NCI-H2171 (cell line): Measurements from ENCODE around the gene KRT85.
"Not testable (repeated sequence)": the region's sequence is repeated elsewhere in the genome, so short reads cannot be mapped to it uniquely, and the experiment has no call there.

Source experiments
- DNase-seq: peaks from one replicate; lab custom pipeline; 2025; lab: John Stamatoyannopoulos, UW

KRT85 gene

DNA sequence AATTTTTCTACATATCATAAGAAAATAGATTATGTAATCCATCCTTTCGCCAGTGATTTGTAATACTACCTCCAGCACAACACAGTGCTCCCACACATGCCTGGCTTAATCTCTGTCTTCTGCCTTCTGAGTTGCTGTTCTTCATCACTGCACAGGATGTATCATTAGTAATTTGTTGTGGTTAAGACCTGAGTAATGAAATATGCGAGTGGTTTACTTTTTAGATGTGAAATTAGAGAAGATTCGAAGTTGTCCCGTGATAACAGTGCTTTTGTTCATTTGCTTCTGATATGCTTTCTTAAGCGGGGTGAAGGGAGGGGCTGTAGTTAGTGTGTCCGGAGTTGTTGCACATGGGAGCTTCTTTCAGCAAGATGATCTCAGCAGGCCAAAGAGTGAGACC is 18.1 kb downstream of the KRT85 start:
- DNase-seq: no peak

DNA sequence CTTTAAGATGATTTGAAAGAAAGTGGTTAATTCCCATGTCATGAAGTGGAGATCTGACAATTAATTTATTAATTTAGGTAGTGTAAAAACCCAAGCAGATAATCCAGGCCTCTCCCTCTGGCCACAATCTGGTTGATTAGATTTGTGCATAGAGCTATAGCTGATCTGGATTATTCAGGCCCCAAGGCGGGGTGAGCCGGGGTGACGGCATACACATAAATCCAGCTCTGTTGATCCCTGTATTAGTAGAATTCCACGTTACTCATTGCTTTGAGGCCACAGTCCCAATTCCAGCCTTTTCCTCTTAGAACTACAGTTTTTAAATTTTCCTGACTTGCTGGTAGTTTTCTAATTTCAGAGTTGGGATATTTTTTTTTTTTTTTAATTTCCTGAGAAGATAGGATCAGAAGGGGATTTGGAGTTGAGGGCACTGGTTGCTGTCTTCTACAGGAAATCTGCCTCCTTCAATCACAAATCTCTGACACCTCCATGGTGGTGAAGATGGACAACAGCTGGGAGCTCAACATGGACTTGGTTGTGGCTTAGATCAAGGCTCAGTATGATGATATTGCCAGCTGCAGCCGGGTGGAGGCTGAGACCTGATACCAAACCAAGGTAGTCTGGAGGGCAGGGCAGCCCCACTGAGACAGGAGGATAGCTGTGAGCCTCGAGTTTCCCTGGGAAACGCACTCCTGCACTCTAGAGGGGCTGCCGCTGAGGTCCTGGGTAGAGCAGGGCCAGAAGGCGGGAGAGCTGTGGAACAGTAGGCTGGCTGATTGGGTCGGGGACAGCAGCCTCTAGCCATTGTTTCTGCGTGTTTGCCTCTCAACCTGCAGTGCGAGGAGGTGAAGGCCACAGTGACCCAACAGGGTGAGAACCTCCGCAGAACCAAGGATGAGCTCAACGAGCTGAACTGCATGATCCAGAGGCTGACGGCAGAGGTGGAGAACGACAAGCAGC is 19.4 kb downstream of the KRT85 start:
- no peak for DNase-seq

DNA sequence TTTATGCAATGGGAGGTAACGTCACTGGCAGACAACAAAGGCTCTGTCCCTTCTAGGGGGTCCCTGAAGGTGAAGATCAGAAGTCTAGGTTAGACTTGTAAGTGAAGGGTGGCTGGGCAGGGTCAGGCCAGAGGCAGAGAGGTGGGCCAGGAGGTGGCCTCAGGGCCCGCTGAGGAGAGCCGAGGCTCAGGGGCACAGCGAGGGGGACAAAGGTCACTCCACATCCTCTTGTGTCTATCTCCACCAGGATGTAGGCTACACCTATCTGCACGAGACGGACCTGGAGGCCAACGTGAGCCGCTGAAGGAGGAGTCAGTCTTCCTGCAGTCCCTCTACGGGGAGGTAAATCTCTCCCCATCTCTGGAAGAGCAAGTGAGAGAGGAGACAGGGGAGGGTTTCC is 20.3 kb downstream of the KRT85 start:
- no peak for DNase-seq

DNA sequence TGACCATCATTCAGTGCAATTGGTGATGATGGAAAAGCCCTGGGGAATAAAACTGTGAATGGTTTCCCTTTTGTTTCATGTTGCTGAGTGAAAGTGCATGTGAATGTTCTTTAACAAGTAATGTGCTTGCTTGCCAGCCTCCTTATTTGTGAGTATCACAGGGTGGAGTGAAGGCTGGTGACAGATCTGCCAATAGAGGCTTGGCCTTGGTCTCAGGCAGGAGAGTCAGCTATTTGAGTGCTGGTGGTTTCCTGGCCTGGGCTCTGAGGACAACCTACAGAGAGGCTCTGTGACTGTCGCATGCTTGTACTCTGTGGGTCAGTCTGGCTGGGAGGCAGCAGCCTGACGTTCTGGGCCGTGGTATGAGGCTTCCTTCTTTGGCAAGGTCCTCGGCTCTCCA is 20.7 kb downstream of the KRT85 start:
- no peak for DNase-seq

DNA sequence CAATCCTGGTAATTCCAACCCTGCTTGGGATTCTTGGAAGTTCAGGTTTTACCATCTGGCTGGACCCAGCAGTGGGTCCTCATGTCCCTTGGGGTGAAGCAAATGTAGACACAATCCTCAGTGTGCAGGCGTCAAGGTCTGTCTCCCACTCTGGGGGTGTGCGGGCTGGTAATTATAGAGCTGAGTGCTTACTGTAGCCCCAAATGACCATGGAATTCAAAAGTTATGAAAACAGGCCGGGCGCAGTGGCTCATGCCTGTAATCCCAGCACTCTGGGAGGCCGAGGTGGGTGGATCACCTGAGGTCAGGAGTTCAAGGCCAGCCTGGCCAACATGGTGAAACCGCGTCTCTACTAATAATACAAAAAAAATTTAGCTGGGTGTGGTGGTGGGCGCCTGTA is 22.2 kb downstream of the KRT85 start:
- DNase-seq: not testable (repeated sequence)

DNA sequence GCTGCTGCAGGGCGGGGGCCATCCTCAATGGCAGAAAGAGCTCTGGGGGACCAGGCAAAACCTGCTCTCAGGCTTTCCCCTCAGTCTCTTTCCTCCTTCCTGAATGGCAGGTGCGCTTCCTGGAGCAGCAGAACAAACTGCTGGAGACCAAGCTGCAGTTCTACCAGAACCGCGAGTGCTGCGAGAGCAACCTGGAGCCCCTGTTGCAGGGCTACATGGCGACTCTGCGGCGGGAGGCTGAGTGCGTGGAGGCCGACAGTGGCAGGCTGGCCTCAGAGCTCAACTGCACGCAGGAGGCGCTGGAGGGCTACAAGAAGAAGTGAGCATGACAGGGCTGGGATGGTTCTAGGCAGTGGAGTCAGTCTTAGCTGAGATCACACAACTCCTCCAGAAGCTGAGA is 23.2 kb downstream of the KRT85 start:
- no peak for DNase-seq

DNA sequence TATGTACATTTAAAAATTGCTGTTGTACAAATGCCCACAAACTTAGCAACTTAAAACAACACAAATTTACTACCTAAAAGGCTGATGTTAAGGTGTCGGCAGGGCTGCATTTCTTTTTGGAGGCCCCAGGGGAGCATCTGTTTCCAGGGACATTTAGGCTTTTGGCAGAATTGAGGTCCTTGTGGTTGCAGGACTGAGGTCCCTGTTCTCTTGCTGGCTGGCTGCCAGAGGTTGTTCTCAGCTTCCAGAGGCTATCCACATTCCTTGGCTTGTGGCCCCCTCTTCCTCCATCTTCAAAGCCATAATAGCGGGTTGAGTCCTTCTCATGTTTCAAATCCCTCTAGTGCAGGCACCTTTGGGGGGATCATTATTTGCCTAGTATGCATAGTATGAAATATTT is 23.7 kb downstream of the KRT85 start:
- DNase-seq: no peak

DNA sequence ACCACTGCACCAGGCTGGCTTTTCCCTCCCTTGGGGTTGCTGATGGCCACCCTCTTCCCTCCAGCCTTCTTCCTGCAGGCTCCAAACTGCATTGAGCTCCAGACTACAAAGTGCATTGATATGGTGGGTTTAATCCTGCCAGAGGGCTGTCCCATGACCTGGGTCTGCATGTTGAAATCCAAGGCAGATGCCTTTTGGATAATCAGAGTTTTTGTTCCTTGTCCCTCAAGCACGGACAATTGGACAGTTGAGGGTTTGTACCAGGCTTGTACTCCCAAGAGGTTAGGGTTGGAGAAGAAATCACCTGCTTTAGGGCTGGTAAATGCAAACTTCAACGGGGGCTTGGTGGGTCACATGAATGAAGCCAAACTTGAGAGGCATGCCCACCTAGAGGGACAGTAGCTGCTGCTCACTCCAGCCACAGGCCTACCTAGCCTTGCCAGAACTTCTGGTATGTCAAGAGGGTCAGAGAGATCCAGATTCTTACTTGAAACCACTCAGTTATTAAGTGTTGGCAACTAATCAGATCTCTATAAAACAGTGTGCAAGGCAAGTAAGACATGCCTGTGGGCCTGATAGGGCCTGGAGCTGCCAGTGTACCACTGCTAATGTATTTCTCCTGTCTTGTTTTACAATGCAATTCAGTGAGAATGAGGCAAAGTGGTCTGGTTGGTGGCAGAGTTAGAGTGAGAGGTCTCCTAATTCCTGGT is 24.3 kb downstream of the KRT85 start:
- no peak for DNase-seq

DNA sequence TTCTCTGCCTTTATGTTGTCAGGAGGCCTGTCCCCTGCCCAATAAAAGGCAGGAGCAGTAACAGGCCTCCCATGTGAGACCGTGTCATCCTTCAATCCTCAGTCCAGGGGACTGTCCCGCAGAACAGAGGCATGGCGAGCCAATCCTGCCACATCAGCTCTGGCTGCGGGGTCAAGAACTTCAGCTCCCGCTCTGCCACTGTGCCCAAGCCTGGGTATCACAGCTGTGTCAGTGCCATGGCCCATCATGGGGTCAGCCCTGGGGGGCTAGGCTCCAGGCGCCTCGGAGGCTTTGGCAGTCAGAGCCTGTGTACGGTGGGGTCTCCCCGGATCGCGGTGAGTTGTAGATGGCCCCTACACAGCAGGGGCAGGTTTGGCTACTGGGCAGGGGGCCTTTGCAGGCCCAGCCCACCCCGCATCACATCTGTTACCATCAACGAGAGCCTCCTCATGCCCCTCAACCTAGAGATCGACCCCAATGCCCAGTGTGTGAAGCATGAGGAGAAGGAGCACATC is 26.2 kb downstream of the KRT85 start:
- no peak for DNase-seq

DNA sequence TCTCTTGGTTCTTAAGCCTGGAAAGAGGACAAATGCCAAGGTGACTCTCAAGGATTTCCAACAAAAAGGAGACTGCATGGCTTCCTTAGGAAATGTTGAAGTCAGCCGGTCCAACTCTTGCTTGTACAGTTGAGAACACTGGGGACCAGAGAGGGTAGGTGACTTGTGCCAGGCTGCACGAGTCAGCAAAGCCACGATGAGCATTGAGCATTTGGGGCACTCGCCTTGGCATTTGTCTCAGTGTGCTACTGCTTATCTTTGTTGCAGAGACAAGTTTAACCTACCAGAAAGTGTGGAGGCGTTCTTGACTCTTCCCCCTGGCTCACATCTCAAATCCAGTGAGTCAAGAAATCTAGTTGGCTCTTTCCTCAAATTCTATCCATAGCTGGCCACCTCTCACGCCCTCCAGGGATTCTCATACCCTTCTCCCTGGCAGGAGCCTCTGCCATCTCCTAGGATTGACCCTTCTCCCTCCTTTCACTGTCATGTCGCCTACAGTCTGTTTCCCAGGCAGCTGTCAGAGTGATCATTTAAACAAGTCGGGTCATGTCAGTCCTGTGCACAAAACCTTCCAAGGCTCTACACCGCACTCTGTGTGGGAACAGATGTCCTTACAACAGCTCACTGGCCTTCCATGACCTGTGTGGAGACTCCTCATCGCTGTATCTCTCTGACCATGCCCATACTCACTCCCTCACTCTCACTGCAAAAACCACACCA is 28.9 kb downstream of the KRT85 start:
- DNase-seq: peak; percentile 66

DNA sequence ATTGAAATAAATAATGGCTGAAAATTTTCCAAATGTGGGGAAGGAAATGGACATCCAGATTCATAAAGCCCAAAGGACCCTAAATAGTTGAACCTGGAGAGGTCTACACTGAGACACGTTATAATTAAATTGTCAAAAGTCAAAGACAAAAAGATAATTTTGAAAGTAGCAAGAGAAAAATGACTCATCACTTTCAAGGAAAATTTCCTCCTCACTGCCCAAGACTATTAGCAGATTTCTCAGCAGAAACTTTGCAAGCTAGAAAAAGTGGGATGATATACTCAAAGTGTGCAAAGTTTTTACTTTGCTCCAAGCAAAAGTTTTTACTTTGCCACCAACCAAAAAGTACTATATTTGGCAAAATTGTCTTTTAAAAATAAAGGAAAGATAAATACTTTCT is 30.2 kb downstream of the KRT85 start:
- no peak for DNase-seq

DNA sequence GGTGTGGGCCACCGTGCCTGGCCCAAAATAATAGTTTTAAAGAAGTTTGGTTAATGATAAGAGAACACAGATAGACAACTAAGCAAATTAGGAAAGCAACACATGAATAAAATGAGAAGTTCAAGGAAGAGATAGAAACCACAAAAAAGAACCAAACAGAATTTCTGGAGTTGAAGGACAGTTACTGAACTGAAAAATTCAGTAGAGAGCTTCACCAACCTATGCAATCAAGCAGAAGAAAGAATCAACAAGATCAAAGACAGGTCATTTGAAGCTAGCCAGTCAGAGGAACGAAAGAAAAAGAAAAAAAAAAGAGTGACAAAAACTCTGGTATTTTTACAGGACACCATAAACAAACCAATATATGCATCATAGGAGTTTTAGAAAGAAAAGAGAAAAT is 30.6 kb downstream of the KRT85 start:
- DNase-seq: no peak

DNA sequence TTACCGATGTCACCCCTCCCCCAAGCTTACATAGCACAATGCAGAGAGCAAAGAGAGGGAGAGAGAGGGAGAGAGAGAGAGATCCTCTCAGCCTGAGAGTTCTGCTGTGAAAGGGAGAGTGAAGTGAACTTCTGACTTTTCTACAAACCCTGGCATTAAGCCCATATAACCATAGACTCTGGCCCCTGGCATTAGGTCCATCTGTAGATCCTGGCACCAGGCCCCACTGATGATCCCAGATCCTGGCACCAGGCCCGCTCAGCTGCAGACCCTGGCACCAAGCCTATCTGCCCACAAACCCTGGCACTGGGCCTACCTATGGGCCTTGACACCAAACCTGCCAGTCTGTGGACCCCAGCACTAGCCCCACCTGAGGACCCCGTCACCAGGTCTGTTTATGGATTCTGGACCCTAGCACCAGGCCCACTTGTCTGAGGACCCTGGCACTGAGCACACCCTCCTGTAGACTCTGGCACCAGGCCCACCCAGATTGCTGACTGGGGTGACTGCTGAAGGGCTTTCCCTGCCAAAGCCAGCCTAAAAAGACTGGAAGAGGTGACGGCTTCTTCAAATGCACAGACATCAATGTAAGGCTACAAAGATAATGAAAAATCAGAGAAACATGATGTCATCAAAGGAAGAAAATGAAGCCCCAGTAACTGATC is 31.6 kb downstream of the KRT85 start:
- DNase-seq: no peak

DNA sequence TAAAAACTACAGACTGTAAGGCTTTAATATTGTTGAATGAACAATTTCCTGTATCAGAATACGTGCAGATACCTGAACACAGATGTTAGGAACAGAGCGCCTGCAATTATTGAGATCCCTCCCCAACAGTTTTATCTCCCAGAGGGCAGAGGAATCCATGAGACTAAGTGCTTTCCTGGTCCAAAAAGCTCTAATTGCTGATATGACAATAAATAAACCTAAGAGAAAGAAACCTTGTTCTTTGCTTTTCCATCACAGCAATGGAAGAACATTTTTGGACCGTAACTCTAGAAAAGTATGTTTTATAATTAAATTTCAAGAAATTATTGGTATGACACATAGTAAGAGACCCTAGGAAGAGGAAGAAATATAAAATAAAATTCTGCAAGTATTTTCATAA is 33.1 kb downstream of the KRT85 start:
- no peak for DNase-seq

DNA sequence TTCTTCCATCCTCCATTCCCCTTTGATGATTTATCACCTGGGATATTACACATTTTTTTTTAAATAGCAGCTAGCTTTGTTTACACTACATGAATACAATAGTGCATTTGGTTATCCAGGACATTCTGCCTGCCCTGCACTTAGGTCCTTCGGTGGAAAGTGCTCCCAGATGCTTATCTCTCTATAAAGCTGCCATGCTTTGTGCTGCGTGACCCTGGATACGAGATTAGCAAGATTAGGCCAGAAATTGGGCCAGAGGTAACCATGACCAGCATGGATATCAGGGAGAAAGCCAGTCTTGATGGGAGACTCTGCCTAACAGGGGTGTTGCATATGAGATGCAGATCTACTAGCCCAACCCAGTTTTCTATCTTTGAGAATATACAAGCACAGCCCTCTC is 34.0 kb downstream of the KRT85 start:
- DNase-seq: no peak

DNA sequence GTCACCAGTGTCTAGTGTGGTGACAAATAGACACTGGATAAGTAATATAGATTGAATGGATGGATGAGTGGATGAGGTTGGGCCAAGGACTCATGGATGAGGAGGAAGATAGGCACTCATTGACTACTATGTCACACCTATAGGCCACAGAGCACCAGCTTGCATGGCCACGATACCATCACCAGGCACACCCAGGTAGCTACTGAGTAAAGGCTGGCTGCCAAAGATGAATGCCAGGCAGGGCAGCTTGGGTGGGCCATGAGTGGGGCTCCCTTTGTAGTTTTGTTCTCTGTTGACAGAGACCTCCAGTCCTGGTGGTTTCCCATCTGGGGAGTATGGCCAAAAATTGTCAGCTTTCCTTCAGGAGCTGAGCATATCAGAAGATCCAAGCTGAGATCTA is 34.9 kb downstream of the KRT85 start:
- DNase-seq: no peak

DNA sequence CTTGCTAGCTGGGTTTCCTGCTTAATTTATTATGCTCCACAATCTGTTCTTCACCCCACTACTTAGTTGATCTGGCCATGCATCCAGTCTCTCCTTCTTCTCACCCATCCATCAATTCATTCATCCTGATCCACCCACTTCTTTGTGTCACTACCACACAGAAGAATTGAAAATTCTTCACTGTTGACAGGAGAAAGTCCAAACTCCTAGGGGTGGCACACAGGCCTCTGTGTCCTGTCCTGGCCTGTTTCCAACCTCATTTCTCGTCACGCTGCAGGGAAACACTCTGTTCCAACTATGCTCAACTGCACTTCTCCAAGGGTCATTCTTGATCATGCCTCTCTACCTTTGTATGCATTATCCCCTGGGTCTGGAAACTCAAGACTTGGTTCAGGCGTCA is 35.4 kb downstream of the KRT85 start:
- no peak for DNase-seq

DNA sequence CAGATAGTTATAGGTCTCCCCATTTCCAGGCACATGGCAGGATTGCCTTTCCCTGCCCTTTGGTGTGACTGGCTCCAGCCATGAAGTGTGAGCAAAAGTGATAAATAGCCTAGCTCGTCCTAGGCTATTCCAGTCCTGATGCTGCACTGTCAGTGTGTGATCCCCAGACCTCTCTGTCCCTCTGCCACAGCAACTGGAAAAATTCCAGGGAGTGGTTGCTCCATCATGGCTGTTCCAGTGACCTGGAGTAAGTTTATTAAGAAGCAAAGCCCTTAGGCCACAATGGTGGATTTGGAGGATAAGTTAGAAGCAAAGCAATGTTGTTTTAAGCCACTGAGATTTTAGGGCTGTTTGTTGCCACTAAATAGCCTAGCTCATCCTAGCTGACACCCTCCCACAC is 36.2 kb downstream of the KRT85 start:
- DNase-seq: no peak

DNA sequence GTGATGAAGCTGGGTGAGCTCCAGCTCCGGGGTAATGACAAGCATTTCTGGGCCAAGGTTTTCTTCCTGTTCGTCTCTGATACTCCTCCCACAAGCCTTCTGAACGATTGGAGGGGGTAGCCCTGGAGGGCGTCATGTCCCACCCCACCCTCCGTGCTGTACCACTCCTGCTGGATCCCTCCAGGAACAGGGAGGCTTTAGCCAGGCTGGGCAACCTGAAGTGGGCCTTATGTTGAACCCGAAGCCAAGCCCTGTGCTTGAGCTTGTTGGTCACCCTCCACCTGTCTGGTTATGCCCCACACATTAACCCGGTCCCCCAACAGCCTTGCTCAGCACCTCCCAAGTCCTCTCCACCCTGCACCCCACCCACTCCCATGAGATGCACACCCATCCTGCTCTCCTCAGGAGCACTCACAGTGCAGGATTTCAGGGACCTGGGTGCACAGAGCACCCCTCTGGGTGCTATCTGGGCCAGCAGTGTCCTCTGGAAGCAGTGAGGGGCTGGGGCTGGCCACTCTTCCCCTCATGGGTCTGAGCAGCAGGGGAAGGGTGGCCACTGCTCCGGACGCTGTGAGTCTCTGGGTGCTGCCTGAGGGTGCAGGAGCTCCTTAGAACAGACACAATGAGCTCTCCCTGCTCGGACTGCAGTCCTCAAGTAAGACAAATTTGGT is 39.3 kb downstream of the KRT85 start:
- no peak for DNase-seq

DNA sequence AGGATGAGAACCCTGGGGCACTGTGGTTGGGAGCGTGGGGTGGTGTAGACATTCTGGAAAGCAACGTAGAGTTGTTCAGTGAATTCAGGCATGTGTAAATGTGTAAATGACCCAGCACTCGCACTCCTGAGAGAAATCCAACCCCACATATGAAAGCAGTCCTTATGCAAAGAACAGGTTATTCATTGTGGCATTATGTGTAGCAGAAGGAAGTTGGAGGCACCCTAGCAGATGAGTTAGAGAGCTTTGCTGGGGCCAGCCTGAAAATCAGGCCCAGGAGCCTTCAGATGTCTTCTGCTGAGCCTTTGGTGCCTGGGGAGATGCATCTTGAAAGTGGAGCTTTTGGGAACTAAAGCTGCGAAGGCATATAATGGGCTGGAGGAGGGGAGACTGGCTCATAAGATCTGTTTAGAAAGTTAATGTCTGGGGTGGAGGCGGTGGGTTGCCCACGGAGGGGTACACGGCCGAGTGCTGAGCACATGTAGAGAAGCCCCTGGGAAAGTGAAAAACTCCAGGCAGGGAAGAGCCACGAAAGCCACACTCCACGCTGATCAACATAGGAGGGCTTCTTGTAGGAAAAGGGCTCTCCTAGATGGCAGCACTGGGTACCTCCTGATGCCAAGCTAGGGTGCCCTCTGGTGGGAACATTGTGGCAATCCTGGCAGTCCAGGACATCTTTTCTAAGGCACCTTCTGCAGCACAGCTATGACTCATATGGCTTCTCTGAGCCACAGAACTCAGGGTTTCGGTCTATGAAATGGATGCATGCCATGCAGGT is 40.0 kb downstream of the KRT85 start:
- peak; percentile 80 for DNase-seq

DNA sequence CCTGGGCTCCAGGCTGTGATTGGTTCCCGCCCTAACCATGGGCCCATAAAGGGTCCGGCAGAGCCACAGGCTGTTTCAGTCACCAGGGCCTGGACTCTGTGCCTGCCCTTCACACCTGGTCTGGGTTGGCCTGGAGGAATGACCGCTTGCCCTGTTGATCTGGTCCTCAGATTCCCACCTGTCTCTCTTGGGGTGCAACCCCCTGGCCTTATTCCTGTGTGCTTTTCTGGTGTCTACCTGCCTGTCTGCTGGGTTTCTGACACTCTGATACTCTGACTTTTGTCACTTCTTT is 43.2 kb downstream of the KRT85 start:
- no peak for DNase-seq
